Measurements from ENCODE around the gene ERVH48-1.
"Not testable (repeated sequence)": the region's sequence is repeated elsewhere in the genome, so short reads cannot be mapped to it uniquely, and the experiment has no call there.

Gene ERVH48-1

DNA sequence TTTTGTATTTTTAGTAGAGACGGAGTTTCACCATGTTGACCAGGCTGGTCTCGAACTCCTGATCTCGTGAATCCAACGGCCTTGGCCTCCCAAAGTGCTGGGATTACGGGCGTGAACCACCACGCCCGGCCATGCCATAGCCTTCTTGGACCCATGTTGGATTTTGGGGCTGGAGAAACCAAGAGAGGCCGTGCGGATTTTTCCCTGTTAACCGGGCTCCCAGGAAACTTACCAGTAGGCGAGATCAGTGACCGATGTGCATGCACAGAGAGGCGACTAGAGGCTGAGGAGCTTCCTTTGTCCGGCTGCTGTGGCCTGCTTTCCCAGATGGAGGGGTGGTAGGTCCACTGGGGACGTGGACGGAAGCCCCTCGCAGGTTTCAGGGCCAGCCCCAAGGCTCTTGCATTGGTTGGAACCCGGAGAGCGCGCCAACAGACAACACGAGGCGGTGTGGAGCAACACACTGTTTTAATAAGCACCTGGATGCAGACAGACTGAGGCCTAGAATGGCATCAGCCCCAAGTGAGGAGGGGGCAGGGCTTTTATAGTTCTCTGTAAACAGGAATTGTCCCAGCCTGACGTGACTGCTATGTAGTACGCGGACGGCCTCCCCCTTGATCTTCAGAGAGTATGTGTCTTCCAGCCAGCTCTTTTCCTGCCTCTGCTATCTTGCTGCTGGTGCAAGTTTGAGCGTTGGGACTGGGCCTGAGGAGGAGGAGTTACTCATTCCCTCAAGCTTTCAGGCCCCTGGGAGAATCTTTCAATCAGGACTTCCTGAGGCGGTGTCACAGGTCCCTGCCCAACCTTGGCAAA lies at the start of gene ERVH48-1:
Gene ERVH48-1 (minus strand): TSS at position 517 of the 813 bp plus-strand sequence. CDS start 6,624 bp downstream, outside the sequence.
- no peak for DNase-seq (ENCODE audit: low read depth, low spot score)

DNA sequence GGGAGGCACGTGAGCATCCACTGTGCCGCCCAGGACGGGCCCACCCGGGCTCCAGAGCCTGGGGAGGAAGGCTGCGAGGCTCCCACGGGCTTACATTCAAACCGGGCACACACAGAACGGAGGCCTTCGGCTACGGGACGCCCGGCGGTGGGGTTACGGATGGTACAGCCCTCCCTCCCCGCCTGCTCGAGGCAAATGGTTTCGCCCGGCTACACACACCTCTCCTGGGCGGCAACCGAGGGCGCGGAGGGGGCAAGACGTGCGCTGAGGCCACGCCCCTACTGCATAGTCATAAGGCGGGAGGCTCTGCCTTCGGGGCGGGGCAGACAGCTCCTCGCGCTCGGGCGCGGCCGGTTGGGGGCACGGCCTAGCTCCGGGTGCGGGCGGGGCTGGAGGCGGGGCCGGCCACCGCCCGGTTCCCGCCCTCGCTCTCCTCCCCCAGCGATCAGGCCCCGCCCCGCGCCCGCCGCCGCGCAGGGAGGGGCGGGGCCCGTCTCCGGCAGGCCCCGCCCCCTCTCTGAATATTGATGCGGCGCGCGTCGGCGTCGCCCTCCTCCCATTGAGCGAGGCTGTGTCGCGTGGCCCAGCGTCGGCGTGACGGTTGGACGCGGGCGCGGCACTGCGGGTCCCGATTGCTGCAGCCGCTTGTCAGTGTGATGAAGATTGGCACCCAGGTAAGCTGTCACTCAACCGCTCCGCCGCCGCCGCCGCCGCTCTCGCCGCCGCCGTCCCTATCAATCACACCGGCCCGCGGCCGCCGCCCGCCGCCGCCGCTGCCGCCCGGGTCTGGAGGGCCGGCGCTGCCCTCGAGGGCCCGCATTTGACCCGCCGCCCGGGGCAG lies 48.8 kb upstream of the ERVH48-1 start, which contains the start of gene PKNOX1:
Gene PKNOX1 (plus strand): TSS at position 572 of the 841 bp plus-strand sequence. CDS start 29,820 bp downstream, outside the sequence.
- peak; percentile 86 for DNase-seq (ENCODE audit: low read depth, low spot score)

DNA sequence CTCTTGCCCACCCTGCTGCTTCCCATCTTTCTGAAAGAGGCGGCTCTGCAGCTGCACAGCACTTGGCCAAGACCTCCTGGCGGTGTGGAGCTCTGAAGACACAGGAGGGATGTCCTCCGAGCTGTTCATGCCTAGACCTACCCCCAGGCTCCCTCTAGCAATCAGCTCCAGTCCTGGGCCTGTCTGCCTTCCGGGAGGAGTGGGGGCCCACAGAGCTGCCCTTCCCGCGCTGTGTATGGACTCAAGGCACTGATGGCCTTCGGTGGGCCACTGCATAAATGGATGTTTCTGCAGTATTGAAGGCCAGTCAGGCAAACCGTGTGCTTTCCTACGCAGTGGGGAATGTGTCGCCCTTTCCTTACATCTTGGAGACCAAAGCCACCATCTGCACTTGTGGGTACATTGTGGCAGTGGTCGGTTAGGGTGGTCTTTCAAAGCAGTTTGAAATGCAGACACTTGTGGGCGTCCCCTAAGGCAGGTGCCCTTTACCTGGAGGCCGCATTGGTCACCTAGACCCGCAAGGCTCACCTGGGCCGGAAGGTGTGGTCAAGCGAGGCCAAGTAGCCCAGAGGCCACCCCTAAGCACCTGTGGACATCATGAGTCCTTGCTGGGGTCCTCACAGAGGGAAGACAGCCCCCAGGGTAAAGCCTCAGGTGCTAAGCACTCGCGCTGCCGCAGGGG lies 48.0 kb upstream of the ERVH48-1 start:
- no peak for DNase-seq (ENCODE audit: low read depth, low spot score)

- DNase-seq (ENCODE audit: low read depth, low spot score) = no peak
Observed at GRCh38 chr21:42971897-42972275, 46.5 kb upstream of the ERVH48-1 start.

DNA sequence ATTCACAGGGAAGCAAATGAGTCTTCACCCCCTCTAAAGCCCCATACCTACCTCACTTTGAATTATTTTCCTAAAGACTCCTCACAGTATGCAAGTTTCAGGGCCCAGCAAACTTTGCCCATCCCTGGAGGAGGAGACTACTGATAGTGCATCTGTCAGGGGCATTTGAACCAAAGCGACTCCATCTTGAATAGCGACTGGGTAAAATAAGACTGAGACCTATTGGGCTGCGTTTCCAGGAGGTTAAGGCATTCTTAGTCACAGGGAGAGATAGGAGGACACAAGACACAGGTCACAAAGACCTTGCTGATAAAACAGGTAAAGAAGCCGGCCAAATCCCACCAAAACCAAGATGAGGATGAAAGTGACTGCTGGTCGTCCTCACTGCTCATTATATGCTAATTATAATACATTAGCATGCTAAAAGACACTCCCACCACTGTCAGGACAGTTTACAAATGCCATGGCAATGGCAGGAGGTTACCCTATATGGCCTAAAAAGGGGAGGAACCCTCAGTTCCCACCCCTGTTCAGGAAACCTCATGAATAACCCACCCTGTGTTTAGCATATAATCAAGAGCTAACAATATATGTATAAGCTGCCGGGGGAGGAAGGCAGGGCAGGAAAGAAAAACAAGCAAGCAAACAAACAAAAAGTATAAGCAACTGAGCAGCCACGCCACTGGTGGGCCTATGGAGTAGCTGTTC lies 45.7 kb upstream of the ERVH48-1 start:
- DNase-seq (ENCODE audit: low read depth, low spot score) = no peak

DNA sequence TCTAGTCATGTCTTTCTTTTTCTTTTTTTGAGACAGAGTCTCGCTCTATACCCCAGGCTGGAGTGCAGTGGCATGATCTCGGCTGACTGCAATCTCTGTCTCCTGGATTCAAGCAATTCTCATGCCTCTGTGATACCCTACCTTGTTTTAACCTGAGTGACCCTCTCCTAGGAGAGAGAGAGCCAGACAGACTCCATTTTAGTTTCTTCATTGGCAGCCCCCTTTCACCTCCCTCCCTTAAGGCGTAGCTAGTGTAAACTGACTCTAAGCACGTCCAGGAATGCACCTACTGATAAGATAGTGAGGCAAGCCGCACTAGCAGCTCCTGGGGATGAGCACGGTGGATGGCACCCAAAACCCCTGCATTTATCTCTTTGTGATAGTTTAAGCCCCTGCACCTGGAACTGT lies 43.8 kb upstream of the ERVH48-1 start:
- no peak for DNase-seq (ENCODE audit: low read depth, low spot score)

DNA sequence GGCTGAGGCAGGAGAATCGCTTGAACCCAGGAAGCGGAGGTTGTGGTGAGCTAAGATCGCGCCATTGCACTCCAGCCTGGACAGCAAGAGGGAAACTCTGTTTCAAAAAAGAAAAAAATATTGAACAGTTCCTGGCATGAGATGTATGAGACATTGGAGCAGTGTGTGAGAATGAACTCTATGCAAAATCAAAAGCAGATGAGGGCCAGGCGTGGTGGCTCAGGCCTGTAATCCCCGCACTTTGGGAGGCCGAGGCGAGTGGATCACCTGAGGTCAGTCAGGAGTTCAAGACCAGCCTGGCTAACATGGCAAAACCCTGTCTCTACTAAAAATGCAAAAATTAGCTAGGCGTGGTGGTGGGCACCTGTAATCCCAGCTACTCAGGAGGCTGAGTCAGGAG lies 42.2 kb upstream of the ERVH48-1 start:
- DNase-seq (ENCODE audit: low read depth, low spot score) = not testable (repeated sequence)

- DNase-seq (ENCODE audit: low read depth, low spot score) = no peak
Observed at GRCh38 chr21:42965211-42965560, 39.8 kb upstream of the ERVH48-1 start.

DNA sequence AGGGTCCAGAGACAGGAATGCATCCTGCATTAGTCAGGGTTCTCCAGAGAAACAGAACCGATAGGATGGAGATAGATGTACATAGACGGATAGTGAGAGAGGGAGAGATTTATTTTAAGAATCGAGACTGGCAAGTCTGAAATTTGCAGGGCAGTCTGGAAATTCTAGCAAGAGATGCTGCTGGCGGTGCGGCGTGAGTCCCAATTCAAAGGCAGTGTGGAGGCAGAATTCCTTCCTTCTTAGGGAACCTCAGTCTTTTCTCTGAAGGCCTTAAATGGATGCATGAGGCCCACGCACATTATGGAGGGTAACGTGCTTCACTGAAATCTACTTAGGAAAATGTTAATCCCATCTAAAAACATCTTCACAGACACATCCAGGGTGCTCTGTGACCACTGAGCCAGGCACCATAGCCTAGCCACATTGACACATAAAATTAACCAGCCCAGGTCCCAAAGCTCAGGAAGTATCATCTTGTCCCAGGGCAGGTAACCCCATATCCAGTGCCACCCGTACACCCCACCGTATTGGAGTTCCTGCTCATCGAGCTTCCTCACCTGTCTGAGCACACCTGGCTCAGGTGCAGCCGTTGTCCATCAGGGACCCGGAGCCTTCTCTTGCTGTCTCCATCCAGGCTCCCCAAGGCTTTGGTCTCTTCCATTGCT lies 39.2 kb upstream of the ERVH48-1 start:
- DNase-seq (ENCODE audit: low read depth, low spot score) = no peak

DNA sequence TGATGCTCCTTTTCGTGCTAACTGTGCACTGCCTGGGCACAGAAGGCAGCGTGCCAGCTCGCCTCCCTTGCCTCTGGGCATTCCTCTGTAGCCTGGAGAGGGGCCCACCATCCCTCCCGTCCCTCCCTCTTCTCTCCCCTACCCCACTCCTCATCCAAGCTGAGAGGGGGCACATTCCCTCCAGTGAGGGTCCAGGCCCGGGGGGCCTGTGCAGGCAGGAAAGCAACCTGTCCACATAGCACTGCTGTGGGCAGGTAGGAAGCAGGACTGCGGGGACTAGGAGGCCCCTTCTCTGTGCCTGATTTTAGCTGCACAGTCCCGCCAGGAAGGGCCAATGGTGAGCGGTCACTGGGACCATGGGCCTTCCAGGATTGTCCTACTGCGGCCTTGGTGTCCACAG lies 38.7 kb upstream of the ERVH48-1 start:
- no peak for DNase-seq (ENCODE audit: low read depth, low spot score)

GRCh38 chr21:42962380-42963007 lies 37.1 kb upstream of the ERVH48-1 start:
- no peak for DNase-seq (ENCODE audit: low read depth, low spot score)

- DNase-seq (ENCODE audit: low read depth, low spot score) = peak; percentile 91
Observed at GRCh38 chr21:42959728-42960127, 34.3 kb upstream of the ERVH48-1 start.

DNA sequence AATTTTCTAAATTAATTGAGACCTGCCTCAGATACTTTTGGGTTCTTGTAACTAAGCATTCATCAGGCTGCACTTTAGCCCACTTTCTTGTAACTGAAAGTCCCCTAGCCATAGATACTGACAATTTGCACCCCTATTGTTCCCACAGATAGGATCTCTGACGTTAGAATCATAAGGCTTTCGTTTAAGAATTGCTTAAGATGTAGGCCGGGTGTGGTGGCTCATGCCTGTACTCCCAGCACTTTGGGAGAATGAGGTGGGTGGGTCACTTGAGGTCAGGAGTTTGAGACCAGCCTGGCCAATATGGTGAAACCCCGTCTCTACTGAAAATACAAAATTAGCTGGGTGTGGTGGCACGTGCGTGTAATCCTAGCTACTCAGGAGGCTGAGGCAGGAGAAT lies 32.7 kb upstream of the ERVH48-1 start:
- not testable (repeated sequence) for DNase-seq (ENCODE audit: low read depth, low spot score)

DNA sequence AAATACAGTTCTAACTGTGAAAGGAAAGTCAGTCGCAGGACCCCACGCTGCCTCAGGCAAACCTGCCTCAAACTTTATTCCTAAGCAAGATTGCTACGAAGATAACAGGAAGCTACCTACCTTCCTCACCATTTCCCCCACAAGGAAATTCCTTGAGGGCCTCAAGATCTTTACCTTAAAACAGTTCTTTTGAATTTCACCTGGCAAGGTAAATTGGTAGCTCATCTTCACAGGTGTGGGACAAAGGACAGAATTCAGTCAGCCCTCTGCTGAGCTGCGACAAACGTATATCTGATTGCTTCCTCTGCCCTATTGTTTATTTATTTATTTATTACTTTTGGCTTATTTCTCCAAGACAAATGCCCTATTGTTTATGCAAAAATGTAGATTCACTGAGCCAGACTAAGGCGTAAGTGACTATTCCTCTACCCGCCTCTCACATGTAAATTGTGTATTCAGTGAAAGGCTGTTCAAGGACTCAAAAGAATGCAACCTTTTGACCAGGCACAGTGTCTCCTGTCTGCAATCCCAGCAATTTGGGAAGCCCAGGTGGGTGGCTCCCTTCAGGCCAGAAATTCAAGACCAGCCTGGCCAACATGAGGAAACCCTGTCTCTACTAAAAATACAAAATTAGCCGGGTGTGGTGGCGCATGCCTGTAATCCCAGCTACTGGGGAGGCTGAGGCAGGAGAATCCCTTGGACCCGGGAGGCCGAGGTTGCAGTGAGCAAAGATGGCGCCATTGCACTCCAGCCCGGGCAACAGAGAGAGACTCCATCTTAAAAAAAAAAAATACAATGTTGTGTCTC lies 31.6 kb upstream of the ERVH48-1 start:
- DNase-seq (ENCODE audit: low read depth, low spot score) = peak; percentile 93

GRCh38 chr21:42951193-42951592 lies 25.8 kb upstream of the ERVH48-1 start:
- not testable (repeated sequence) for DNase-seq (ENCODE audit: low read depth, low spot score)

- not testable (repeated sequence) for DNase-seq (ENCODE audit: low read depth, low spot score)
Observed at GRCh38 chr21:42949094-42949755, 23.8 kb upstream of the ERVH48-1 start.

GRCh38 chr21:42942244-42942643 lies 16.8 kb upstream of the ERVH48-1 start:
- DNase-seq (ENCODE audit: low read depth, low spot score) = no peak

DNA sequence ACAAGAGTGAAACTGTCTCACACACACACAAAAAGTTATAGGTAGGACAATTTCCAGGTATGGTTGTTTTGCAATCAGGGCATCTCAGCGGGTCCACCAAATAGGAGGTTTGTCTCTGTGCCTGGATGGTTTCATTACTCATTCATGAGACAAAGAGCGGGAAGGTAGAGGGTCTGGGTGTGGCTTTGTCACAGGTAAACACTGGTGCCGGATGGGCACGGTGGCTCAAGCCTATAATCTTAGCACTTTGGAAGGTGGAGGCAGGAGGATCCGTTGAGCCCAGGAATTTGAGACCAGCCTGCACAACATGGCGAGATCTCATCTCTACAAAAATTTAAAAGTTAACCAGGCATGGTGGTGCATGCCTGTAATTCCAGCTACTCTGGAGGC lies 16.3 kb upstream of the ERVH48-1 start:
- DNase-seq (ENCODE audit: low read depth, low spot score) = no peak

Data from iPS DF 19.7 (cell line).